ENCODE results near the gene TSPAN10.

GRCh38 chr17:81673561-81674258 lies 36.7 kb downstream of the TSPAN10 start:
- TF ChIP-seq CTCF (IDR thresholded peaks at IDR 0.05; ENCODE audit: poor library complexity, severe bottlenecking) (no peak), TAF1 (IDR thresholded peaks at IDR 0.05; ENCODE audit: low read depth) (no peak), EP300 (conservative IDR thresholded peaks at IDR 0.05; ENCODE audit: poor library complexity, severe bottlenecking) (no peak)
- TF ChIP-seq, protein P1, sequence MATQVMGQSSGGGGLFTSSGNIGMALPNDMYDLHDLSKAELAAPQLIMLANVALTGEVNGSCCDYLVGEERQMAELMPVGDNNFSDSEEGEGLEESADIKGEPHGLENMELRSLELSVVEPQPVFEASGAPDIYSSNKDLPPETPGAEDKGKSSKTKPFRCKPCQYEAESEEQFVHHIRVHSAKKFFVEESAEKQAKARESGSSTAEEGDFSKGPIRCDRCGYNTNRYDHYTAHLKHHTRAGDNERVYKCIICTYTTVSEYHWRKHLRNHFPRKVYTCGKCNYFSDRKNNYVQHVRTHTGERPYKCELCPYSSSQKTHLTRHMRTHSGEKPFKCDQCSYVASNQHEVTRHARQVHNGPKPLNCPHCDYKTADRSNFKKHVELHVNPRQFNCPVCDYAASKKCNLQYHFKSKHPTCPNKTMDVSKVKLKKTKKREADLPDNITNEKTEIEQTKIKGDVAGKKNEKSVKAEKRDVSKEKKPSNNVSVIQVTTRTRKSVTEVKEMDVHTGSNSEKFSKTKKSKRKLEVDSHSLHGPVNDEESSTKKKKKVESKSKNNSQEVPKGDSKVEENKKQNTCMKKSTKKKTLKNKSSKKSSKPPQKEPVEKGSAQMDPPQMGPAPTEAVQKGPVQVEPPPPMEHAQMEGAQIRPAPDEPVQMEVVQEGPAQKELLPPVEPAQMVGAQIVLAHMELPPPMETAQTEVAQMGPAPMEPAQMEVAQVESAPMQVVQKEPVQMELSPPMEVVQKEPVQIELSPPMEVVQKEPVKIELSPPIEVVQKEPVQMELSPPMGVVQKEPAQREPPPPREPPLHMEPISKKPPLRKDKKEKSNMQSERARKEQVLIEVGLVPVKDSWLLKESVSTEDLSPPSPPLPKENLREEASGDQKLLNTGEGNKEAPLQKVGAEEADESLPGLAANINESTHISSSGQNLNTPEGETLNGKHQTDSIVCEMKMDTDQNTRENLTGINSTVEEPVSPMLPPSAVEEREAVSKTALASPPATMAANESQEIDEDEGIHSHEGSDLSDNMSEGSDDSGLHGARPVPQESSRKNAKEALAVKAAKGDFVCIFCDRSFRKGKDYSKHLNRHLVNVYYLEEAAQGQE (IDR thresholded peaks at IDR 0.05; ENCODE audit: borderline replicate concordance), result no peak

Measured in neural cell (in vitro differentiated cells).